Mesendoderm (in vitro differentiated cells): ENCODE data around the gene SEPTIN10.

Source experiments
- DNase-seq: peaks from one replicate; pipeline ENCODE4 v3.0.0; 2013
- H2AK5ac ChIP-seq: 2 replicates; pipeline ENCODE4 v1.6.1; 2013; ENCODE audit warnings: low read length, inconsistent platforms
- H2BK120ac ChIP-seq: 2 replicates; pipeline ENCODE4 v1.6.1; 2013; ENCODE audit warnings: low read depth, mild to moderate bottlenecking, low read length, moderate library complexity, mixed read lengths
- H2BK15ac ChIP-seq: replicated peaks from 2 replicates; pipeline ENCODE4 v1.6.1; 2013; ENCODE audit warnings: low read depth, mild to moderate bottlenecking, moderate library complexity
- H2BK5ac ChIP-seq: 2 replicates; pipeline ENCODE4 v1.6.1; 2013; ENCODE audit warnings: low read length, inconsistent platforms
- H3K18ac ChIP-seq: 2 replicates; pipeline ENCODE4 v1.6.1; 2013; ENCODE audit warnings: mild to moderate bottlenecking, low read length, mixed read lengths
- H3K23ac ChIP-seq: one replicate; pipeline ENCODE4 v1.6.1; 2013; ENCODE audit warnings: low read length
- H3K27ac ChIP-seq: 2 replicates; pipeline ENCODE4 v1.5.1; 2013; ENCODE audit warnings: low read depth, mild to moderate bottlenecking, inconsistent platforms, low read length, moderate library complexity
- H3K27me3 ChIP-seq: 2 replicates; pipeline ENCODE4 v1.6.1; 2013; ENCODE audit warnings: low read length, control low read depth, mild to moderate bottlenecking, inconsistent platforms; ENCODE audit not compliant: insufficient read depth, poor library complexity
- H3K36me3 ChIP-seq: 2 replicates; pipeline ENCODE4 v1.6.1; 2013; ENCODE audit warnings: low read length, inconsistent platforms; ENCODE audit not compliant: control insufficient read depth, insufficient read depth
- H3K4ac ChIP-seq: one replicate; pipeline ENCODE4 v1.6.1; 2013; ENCODE audit warnings: low read depth, mild to moderate bottlenecking, low read length, moderate library complexity
- H3K4me1 ChIP-seq: 2 replicates; pipeline ENCODE4 v1.6.1; 2013; ENCODE audit warnings: low read depth, low read length, inconsistent platforms; ENCODE audit not compliant: control insufficient read depth
- H3K4me2 ChIP-seq: 2 replicates; pipeline ENCODE4 v1.6.1; 2013; ENCODE audit warnings: low read length
- H3K4me3 ChIP-seq: 2 replicates; pipeline ENCODE4 v1.5.1; 2013; ENCODE audit warnings: mild to moderate bottlenecking, low read length
- H3K56ac ChIP-seq: one replicate; pipeline ENCODE4 v1.6.1; 2013; ENCODE audit warnings: low read length
- H3K79me1 ChIP-seq: 2 replicates; pipeline ENCODE4 v1.6.1; 2013; ENCODE audit warnings: low read length, inconsistent platforms
- H3K79me2 ChIP-seq: 2 replicates; pipeline ENCODE4 v1.6.1; 2013; ENCODE audit warnings: mild to moderate bottlenecking, low read length; ENCODE audit not compliant: control insufficient read depth, insufficient read depth
- H3K9ac ChIP-seq: 2 replicates; pipeline ENCODE4 v1.6.1; 2013; ENCODE audit warnings: low read length, inconsistent platforms
- H4K5ac ChIP-seq: one replicate; pipeline ENCODE4 v1.6.1; 2013; ENCODE audit warnings: low read length
- H4K8ac ChIP-seq: one replicate; pipeline ENCODE4 v1.6.1; 2013; ENCODE audit warnings: low read depth, mild to moderate bottlenecking, control low read depth, low read length, moderate library complexity
- WGBS: extraction: QIAGEN DNeasy Blood & Tissue Kit; methylation state at CpG from one replicate; pipeline ENCODE4 v1.1.7; 2013; ENCODE audit warnings: low lambda C conversion rate, missing lambda C conversion rate; ENCODE audit not compliant: insufficient coverage; ENCODE audit errors: extremely low coverage; 5-methylcytosine and 5-hydroxymethylcytosine counted together

SEPTIN10 gene

DNA sequence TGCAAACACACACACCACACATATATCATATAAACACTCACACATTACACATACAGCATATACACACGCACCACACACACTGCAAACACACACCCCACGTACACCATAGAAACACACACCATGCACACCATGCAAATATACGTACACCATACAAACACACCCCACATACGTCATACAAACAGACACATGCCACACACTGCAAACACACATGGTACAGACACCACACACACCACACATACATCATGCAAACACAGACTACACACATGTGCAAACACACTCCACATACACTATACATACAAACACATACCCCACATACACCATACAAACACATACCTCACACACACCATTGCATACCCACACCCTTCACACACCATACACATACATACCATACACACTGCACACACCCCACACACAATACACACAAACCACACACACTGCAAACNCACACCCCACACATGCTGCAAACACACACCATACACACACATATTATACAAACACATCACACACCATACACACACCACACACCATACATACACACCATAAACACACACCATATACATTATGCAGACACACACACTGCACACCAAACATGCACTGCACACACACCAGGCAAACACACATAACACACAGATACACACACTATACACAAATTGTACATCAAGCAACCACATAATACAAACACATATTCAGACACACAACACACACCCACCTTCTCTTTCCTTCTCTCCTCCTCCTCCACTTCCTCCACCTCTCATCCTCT, 120.4 kb downstream of the SEPTIN10 start:
- Histone ChIP-seq H3K18ac (no peak overlapping the region), H3K27ac (no peak overlapping the region), H3K56ac (no peak overlapping the region), H3K79me2 (no peaks in the 10 kb centered on the region), H2BK120ac (no peak overlapping the region), H2AK5ac (no peak overlapping the region), H2BK5ac (no peak overlapping the region), H3K4me1 (no peaks in the 10 kb centered on the region), H3K23ac (no peak overlapping the region), H3K4me2 (no peak overlapping the region), H2BK15ac (no peak overlapping the region), H4K8ac (no peak overlapping the region), H3K4ac (no peak overlapping the region), H3K36me3 (no peaks in the 10 kb centered on the region), H3K4me3 (no peak overlapping the region), H3K79me1 (no peaks in the 10 kb centered on the region), H4K5ac (no peak overlapping the region), H3K27me3 (no peaks in the 10 kb centered on the region), H3K9ac (no peak overlapping the region)
- WGBS = 100% methylated on average over 4 of the region's 4 CpGs
- DNase-seq = no peak
